ENCODE data around the gene ELAVL1. TPM values are rescaled to one million over a fixed set of nuclear protein-coding genes. Genes with fewer than 3 reads are reported as not detected.
"Not testable (repeated sequence)": the region's sequence is repeated elsewhere in the genome, so short reads cannot be mapped to it uniquely, and the experiment has no call there.

ELAVL1 gene
- total and polyA plus RNA-seq, 2 of the 13 experiments (the other 11 are each of a cell fraction or from before 2014, with no cell fraction given) = 27.9 to 38.4 TPM

- H2AFZ ChIP-seq (ENCODE audit: low read length) = no peak overlapping the region
- FAIRE-seq (no peak), ATAC-seq (no peak), DNase-seq (ENCODE audit: low spot score) (no peak)
- TF ChIP-seq SUZ12 (IDR thresholded peaks at IDR 0.05; ENCODE audit: low read depth, low read length) = no peak
- no peak for TF ChIP-seq KDM1A (CRISPR knock-in tag; IDR thresholded peaks at IDR 0.05)
- TF ChIP-seq NR1H2 (CRISPR knock-in tag; IDR thresholded peaks at IDR 0.05; ENCODE audit: borderline replicate concordance, low read depth) = no peak
- no peak for TF ChIP-seq ZBTB26 (CRISPR knock-in tag; IDR thresholded peaks at IDR 0.05; ENCODE audit: borderline replicate concordance)
- no peak for TF ChIP-seq ZBTB46 (CRISPR knock-in tag; IDR thresholded peaks at IDR 0.05; ENCODE audit: borderline replicate concordance)
- no peak for TF ChIP-seq ZNF275 (CRISPR knock-in tag; IDR thresholded peaks at IDR 0.05; ENCODE audit: borderline replicate concordance)
- no peak for TF ChIP-seq ATF1 (CRISPR knock-in tag; IDR thresholded peaks at IDR 0.05)
- TF ChIP-seq ZNF792 (CRISPR knock-in tag; IDR thresholded peaks at IDR 0.05) = no peak
- TF ChIP-seq MED13 (CRISPR knock-in tag; IDR thresholded peaks at IDR 0.05) = no peak
- TF ChIP-seq ZIK1 (CRISPR knock-in tag; IDR thresholded peaks at IDR 0.05; ENCODE audit: borderline replicate concordance, low read depth) = no peak
- no peaks in the 10 kb centered on the region for H3K9me3 ChIP-seq (ENCODE audit: low read length)
- no peaks in the 10 kb centered on the region for H3K79me2 ChIP-seq (ENCODE audit: insufficient read depth, low read length)
- H4K20me1 ChIP-seq (ENCODE audit: insufficient read depth, low read length) = no peaks in the 10 kb centered on the region
- H3K27me3 ChIP-seq (ENCODE audit: control insufficient read depth in 1 of 2, insufficient read depth in 2 of 2, low read length in 2 of 2) = no peaks in the 10 kb centered on the region; a peak in 1 of 5 replicates
- 75% methylated on average over 6 of the region's 6 CpGs for WGBS (ENCODE audit: low lambda C conversion rate)
- CTCF ChIA-PET (ENCODE audit: low intra/inter-chr PET ratio, low total read pairs) = no interaction called here
- no peaks in the 10 kb centered on the region for H3K36me3 ChIP-seq (replicated peaks in 1 of 2; ENCODE audit: control insufficient read depth in 1 of 2, insufficient read depth in 2 of 2, low read length in 2 of 2)
- no peak overlapping the region for H3K4me3 ChIP-seq (replicated peaks in 1 of 3; ENCODE audit: insufficient read depth in 1 of 3, low read depth in 2 of 3, low read length in 3 of 3)
- in situ Hi-C loops (cut with HindIII; ENCODE audit: extremely low pct_ligation_motif_present, low pct_unique_long_range_greater_than_20kb) (no loop called here), intact Hi-C loops (cut with micrococcal nuclease; ENCODE audit: unreplicated experiment) (no loop called here)
- H3K9ac ChIP-seq (ENCODE audit: insufficient read depth, low read depth, low read length) = no peak overlapping the region
- H3K4me2 ChIP-seq (ENCODE audit: low read depth, low read length) = no peak overlapping the region
- no peak overlapping the region for H3K27ac ChIP-seq (ENCODE audit: extremely low read length, insufficient read depth, low read length)
- BruUV-seq (replicated peaks) = no TSS peak
- POLR2A ChIA-PET = interaction anchor here (0.7 kb wide), 1 partner anchor 21 kb away, joined by 3 read pairs; no protein-coding TSS in a partner anchor
- peaks cover 35% of the 10 kb centered on the region for H3K4me1 ChIP-seq (ENCODE audit: insufficient read depth, low read length)
These were observed 28.7 kb upstream of the ELAVL1 start for GRCh38 chr19:8034178-8034525.

- not testable (repeated sequence) for BruUV-seq (replicated peaks); H3K27ac ChIP-seq (ENCODE audit: extremely low read length, insufficient read depth, low read length); DNase-seq (ENCODE audit: low spot score)
These were observed 28.1 kb upstream of the ELAVL1 start for GRCh38 chr19:8033287-8034177.

More at GRCh38 chr19:8033287-8034177, 28.1 kb upstream of the ELAVL1 start:
- H4K20me1 ChIP-seq (ENCODE audit: insufficient read depth, low read length); intact Hi-C loops (cut with micrococcal nuclease; ENCODE audit: unreplicated experiment); POLR2A ChIA-PET; H3K36me3 ChIP-seq (replicated peaks in 1 of 2; ENCODE audit: control insufficient read depth in 1 of 2, insufficient read depth in 2 of 2, low read length in 2 of 2); H3K9ac ChIP-seq (ENCODE audit: insufficient read depth, low read depth, low read length); H3K9me3 ChIP-seq (ENCODE audit: low read length); H3K4me3 ChIP-seq (replicated peaks in 1 of 3; ENCODE audit: insufficient read depth in 1 of 3, low read depth in 2 of 3, low read length in 3 of 3); ATAC-seq; FAIRE-seq; H3K4me2 ChIP-seq (ENCODE audit: low read depth, low read length); CTCF ChIA-PET (ENCODE audit: low intra/inter-chr PET ratio, low total read pairs); H3K79me2 ChIP-seq (ENCODE audit: insufficient read depth, low read length); H3K27me3 ChIP-seq (ENCODE audit: control insufficient read depth in 1 of 2, insufficient read depth in 2 of 2, low read length in 2 of 2); in situ Hi-C loops (cut with HindIII; ENCODE audit: extremely low pct_ligation_motif_present, low pct_unique_long_range_greater_than_20kb); H2AFZ ChIP-seq (ENCODE audit: low read length): not testable (repeated sequence)
- WGBS (ENCODE audit: low lambda C conversion rate) = 56% methylated on average over 22 of the region's 22 CpGs
- H3K4me1 ChIP-seq (ENCODE audit: insufficient read depth, low read length) = peaks cover 41% of the 10 kb centered on the region
